NCI-H1694 treated with DMSO at 0.1 percent for 48 hours (cell line): ENCODE results near the gene PINK1.
"Not testable (repeated sequence)": the region's sequence is repeated elsewhere in the genome, so short reads cannot be mapped to it uniquely, and the experiment has no call there.

ENCODE experiments used
- DNase-seq: peaks from one replicate; lab custom pipeline; 2025; lab: John Stamatoyannopoulos, UW

Gene PINK1

DNA sequence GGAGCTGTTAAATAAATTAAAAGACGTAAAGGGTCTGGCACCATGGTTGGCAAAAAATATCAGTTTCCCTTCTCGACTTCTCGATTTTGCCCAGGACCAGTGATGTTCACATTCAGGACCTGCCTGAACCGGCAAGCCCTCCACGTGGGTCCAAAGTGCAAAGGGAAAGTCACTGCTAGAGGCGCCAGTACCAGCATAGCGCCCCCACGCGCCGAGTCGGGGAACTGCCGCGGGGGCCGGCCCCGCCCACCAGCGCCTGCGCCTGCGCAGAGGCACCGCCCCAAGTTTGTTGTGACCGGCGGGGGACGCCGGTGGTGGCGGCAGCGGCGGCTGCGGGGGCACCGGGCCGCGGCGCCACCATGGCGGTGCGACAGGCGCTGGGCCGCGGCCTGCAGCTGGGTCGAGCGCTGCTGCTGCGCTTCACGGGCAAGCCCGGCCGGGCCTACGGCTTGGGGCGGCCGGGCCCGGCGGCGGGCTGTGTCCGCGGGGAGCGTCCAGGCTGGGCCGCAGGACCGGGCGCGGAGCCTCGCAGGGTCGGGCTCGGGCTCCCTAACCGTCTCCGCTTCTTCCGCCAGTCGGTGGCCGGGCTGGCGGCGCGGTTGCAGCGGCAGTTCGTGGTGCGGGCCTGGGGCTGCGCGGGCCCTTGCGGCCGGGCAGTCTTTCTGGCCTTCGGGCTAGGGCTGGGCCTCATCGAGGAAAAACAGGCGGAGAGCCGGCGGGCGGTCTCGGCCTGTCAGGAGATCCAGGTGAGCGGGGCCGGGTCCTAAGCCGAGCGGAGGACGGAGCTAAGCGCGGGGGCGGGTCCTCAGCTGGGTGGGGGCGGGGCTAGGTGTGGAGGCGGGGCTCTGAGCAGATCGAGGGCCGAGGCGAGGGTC lies at the start of gene PINK1:
PINK1 (plus strand) TSS at position 269 of the 875 bp plus-strand sequence; CDS start at position 360, 91 bp downstream.
- DNase-seq = peak; percentile 55

DNA sequence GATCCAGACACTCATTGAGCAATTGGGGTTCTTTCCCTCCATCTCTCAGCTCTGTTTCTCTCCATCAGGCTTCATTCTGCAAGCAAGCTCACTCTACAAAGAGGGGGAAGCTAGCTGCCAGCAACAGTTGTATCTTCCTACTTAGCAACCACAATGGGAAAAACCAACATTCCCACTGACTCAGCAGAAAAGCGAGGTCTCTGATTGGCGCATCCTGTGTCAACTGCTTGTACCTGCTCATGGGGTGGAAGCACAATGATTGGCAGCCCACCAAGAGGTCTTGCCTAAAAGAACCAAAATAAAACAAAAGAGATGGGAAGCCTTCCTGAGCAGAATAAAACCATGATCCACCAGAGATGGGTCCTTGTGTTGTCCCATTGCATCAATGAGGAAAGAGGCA lies 48.4 kb upstream of the PINK1 start:
- no peak for DNase-seq

DNA sequence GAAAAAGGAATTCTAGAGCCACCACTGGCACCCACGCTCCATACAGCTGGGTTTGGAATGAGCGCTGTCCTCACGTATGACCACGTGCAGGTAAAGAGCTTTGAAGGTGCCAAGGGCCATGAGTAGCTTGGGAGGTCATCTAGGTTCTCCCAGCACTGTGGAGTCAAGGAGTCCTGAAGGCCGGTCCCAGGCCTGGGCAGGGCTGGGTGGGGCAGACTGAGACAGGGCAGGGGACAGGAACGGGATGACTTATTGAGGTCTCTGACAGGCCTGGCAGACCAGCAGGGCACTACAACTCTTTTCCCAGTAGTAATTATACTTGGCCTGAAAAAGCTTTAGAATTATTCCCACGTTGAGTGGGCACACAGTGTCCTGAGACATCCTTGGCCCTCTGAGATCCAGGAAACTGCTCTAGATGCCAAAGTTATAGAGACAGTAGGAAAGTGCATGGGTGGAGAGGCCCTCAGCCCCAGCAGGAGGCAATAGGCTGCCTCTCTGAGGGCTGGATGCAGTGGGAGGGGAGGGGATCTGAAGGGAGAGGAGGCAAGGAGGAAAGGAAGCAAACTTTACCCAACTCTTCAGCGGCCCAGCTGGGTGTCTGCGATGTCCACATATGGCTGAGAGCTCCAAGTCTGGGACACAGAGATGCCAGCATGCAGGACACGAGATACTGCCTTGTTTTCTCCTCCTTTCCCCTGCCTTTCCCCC lies 46.2 kb upstream of the PINK1 start:
- no peak for DNase-seq

DNA sequence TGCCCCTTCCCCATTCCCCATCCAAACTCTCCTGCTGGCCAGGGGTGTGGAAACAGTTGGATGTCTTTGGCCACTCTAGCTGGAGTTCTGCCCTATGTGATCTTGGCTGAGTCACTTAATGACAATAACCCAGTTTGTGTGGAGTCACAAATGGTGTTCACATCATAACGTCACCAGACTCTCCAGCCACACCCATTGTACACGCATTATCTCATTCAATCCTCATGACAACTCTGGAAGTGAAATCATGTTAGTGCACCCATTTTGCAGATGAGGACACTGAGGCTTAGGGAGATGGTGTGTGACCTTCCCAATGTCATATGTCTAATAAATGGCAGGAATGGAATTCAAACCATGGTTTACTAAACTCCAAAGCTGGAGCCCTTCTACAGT lies 45.6 kb upstream of the PINK1 start:
- no peak for DNase-seq

DNA sequence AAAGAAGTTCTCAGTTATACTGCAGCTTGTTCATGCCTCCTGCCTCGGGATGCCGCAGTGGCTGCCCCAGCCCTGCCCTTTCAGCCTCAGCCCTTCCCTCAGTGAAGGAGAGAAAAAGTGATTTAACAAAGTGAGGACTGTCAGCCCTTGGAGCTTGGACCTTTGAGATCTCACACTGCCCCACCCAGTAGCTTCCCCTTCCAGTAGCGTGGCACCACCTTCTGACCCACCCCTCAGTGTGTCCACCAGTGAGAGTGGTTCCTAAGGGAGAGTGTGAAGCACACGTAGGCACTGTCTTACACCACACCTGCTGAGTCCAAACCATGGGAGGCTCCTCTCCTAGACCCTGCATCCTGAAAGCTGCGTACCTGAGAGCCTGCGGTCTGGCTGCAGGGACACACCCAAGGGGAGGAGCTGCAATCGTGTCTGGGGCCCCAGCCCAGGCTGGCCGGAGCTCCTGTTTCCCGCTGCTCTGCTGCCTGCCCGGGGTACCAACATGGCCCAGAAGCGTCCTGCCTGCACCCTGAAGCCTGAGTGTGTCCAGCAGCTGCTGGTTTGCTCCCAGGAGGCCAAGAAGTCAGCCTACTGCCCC lies 44.5 kb upstream of the PINK1 start, which contains the start of gene CDA:
CDA (plus strand) TSS at position 464 of the 592 bp plus-strand sequence; CDS start at position 497, 33 bp downstream.
- no peak for DNase-seq

DNA sequence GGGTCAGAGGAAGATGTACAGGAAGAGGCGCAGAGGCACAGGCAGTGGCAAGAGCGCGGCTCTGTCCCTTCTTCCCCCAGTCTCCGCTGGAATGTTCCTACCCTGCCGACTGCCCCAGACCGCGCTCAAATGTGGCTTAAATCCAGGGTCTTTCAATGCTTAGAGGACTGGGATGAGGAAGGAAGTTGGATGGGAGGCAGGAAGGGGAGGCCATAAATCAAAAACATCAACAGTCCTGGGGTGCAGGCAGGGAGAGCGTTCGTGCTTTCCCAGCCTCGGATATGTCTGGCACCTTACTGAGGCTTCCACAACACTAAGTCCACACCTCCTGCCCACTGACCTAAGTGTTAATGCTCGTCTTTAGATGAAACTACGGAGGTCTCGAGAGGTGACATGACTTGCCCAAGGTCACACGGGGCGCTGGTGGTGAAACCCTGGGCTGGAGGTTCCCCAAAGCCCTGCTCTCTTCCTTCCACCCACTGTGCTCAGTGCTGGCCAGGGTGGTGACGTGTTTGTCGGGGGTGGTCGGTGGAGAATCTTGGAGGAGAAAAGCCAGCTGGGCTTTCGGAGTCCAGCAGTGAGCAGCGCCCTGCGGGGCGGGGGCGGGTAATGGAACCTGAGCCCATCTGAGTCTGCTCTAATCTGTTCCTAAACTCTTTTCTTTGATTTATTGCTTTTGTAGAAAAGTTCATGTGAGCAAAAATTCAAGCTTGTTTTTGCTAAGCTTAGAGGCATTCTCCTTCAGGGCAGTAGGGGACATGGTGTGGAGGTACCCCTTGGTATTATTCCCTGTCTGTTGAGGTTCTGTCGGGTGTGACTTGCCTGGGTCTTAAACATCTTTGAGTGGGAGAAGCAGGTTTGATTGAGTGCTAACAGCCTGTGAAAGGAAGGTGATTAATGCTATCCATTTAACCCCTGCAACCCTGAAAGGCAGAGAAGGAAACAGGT lies 43.7 kb upstream of the PINK1 start:
- no peak for DNase-seq

DNA sequence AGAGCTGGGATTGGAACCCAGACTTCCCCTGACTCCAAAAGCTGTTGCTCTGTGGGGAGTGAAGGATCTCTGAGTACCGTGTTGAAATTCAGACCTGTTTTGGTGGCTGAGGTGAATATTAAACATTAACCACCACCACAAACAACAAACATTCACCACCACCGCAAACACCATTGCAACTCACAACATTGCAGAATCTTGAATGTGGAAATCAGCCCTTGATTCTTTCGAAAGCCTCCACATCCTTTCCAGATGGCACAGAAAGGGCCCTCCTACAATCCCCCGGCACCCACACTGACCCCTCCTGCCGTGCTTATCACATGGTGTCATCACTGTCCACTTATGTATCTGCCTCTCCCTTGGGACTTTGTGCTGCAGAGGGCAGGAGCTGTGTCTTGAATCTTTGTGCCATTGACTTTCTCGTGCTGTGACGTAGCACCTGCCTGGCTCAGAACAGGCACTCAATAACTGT lies 42.9 kb upstream of the PINK1 start:
- DNase-seq = no peak

DNA sequence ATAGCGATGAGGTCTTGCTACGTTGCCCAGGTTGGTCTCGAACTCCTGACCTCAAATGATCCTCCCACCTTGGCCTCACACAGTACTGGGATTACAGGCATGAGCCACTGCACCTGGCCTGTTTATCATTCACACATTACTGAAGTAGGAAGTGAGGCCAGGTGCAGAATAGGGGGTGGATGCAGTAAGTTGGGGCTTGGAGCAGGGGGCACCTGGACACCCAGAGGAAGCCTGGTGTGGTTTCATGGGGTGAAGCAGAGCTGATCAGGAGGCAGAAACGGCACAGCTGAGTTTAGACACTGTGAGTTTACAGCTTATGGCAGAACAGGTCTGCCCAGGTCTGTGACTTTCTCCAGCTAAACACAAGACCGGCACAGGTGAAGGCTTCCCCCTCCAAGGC lies 39.5 kb upstream of the PINK1 start:
- no peak for DNase-seq

DNA sequence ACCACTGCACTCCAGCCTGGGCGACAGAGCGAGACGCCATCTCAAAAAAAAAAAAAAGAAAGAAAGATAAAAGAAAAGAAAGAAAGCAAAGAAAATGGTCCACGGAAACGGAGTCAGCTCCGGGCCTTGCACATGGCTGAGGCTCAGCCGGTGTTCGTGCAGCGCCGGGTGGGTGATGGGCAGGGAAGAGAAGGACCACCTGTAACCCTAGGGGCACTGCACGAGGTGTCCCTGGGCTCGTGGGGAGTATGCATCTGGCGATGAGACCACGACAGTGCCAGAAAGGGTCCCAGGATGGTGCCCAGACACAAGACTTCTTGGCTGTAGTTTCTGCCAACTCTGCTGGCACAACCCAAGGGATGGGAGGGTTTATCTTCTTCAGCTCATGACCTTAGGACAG lies 38.5 kb upstream of the PINK1 start:
- no peak for DNase-seq

DNA sequence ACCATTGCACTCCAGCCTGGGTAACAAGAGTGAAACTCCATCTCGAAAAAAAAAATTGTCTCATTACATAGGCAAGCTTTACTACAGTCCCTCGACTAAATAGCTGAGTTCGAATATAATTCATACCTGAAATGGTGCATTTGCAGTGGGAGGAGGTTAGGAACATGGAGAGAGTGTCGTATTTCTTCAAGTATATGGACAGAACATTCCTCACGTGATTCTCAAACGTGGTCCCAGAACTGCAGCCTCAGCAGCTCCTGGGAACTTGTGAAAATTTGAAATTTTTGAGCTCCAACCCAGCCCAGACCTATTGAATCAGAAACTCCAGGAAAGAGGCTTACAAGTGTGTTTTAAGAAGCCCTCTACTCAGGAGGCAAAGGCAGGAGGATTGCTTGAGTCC lies 37.2 kb upstream of the PINK1 start:
- DNase-seq = no peak

DNA sequence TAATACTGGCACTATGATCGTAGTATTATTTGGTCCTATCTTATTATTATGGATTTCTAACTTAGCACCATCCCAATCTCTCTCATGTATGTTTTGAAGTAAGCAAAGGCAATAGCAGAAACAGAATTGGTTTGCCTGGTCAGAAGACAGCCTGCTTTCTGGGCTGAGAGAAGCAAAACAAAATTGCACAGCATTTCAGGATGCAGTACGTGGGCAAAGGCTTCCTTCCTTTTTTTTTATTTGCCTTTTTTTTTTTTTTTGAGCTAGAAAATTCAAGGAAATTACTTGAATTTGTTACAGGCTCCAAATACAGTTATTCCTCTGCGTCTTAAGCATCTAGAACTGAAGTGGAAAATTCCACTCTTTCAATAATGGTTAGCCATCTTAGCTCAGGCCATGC lies 35.6 kb upstream of the PINK1 start:
- no peak for DNase-seq

DNA sequence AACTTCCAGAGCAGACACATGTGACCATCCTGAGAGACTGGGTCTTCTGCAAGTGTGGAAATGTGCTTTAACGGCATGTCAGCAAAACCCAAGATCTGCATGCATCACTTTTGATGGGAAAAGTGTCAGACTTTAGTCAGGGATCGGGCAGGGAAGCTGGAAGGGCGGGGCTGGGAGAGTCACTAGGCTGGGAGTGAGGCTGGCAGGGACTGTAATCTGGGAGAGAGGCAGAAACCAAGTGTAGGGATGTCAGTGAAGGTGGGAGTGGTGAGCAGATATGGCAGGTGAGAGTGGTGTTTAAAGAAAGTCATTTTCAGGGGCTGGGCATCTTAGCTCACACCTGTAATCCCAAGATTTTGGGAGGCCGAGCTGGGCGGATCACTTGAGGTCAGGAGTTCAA lies 33.1 kb upstream of the PINK1 start:
- DNase-seq = no peak

DNA sequence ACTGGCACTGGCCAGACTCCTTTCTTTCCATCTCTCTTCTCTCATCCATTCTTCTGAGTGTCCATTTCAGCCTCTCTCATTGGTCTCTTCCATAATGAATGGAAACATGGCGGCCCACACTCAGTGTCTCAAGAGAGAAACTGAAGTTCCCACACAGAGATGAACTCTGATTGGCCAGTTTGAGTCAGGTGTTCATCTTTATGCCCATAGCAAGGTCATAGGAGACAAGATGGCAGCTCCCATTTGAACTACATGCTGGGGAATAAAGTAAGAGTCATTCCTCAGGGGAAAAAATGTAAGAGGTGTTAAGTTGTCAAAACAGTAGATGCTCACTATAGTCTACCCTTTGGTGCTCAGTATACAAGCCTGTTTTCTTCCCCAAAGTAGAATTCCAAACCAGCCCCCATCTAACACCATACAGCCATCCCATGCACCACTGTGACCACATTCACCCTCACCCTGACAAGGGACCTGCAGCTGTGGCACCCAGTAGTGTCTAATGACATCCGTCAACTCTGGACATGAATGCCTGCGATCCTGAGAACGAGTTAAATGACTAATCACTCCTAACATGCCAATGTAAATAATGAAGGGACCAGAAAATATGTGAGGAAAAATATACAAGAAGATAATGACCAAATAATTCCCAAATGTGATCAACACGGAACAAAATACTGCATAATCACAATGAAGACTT lies 32.0 kb upstream of the PINK1 start:
- no peak for DNase-seq

DNA sequence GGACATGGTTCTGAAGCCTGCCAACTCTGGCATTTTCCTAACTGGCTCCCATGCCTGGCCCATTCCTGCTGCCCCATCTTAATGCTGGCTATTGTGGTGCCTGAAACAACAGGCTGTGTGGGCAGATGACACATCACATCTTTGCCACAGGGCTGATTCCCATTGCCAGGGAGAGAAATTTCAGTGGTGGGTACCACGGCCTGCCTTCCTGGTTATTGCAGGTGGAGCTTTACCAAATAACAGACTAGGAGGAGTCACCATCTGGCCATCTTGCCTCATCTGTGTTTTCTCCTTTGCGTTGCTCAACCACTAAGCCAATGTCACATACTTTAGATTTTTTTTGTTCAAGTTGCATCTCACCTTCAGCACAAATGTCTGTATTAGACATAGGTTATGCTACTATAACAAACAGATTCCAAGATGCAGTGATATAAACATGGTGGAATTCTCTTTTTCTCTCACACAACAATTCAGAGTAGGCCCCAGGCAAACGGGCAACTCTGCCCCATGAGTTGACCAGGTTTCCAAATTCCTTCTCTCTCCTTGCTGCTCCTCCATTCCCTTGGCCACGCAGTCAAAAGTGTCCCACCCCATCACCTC lies 30.3 kb upstream of the PINK1 start:
- no peak for DNase-seq

DNA sequence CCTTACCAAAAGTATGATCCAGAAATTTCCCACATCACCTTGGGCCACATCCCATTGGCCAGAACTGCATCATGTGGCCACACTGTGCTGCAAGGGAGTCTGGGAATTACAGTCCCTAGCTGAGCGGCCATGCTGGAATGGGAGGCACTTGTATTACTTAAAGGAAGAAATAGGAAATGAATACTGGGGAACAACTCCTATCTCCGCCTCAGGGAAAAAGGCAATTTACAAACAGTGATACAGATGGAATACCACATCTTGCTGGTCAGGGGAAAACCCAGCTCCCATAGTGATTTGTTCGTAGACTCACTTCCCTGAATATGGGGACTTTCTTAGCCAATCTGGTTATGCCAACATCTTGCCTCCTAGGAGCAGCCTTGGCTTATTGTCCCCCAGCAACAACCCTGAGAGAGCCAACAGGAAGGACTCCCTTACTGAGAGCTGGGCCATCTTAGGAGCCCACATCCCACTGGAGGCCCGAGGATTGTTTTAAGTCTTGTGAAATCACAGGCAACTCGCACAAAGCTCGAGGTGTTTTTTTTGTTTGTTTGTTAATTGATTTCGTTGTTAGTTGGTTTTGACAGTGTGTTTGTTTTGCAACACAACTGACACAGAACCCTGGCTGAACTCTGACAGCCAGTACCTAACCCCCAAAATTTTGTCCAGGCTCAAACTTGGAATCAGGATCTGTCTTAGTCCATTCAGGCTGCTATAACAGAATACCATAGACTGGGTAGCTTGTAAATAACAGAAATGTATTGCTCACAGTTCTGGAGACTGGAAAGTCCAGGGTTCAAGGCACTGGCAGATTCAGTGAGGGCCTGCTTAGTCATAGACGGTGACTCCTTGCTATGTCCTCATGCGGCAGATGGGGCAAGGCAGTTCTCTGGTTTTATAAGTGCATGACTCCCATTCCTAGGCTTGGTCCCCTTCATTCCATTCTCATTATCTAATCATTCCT lies 29.5 kb upstream of the PINK1 start:
- DNase-seq = no peak

DNA sequence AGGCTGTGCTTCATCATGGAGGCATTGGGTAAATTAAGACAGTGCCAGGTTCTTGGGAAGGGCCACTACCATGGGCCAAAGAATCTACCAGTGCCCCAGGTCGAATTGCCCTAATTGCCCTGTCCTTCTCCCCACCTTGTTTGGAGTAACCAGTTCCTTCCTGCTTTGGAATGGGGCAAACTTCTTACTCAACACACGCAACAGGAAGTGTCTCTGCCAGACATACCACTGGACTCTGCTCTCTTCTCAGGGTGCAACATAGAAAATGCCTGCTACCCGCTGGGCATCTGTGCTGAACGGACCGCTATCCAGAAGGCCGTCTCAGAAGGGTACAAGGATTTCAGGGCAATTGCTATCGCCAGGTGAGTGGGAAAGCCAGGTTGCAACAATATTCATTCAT lies 28.6 kb upstream of the PINK1 start:
- DNase-seq = no peak

DNA sequence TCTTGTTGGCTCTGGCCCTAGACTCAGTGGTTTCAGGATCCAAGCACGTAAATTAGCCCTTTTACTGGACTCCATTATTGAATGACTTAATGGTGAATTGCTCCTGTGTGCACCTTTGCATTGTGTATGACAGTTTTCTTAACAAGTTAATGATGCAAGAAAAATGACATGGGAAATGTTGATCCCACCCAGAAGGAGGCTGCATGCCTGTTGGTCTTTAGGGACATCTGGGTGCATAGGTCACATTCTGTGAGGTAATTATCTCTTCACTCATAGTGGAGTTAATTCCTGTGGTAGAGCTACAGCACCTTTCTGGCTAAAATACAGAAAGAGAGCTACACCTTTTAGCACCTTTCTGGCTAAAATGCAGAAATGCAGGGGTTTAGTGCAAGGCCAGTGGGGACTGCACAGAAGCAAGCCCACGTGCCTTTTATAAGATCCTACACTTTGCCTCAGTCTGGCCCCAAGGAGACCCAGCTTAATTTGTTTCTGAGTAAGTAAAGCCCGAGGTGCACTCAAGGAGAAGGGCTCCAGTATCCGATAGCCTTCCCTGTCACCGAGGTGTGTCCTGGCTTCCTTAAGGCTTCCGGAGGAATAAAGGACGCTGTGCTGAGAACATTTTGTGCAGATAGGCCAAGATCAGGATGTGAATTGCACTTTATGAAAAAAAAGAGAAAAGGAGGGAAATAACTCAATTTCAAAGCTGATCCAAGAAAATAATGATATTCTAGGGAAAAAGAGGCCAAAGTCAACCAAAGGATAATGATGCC lies 26.3 kb upstream of the PINK1 start:
- DNase-seq = not testable (repeated sequence)

DNA sequence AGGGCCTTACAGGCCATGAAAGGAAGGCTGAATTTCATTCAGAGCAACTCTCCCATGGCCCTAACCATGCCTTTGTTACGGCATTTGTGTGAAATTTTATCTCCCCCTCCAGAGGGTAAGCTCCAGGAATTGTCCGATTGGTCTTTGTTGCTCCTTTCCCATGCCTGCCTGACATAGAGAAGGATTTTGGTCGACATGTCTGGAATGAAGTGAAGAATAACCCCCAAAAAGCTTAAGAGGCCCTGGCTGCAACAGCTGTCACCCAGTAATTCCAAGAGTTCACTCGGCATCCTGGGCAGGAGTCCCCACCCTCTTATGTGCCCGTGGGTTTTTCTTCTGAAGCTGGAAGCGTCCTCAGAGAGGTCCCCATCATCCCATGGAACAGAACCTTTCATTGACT lies 23.7 kb upstream of the PINK1 start:
- no peak for DNase-seq

DNA sequence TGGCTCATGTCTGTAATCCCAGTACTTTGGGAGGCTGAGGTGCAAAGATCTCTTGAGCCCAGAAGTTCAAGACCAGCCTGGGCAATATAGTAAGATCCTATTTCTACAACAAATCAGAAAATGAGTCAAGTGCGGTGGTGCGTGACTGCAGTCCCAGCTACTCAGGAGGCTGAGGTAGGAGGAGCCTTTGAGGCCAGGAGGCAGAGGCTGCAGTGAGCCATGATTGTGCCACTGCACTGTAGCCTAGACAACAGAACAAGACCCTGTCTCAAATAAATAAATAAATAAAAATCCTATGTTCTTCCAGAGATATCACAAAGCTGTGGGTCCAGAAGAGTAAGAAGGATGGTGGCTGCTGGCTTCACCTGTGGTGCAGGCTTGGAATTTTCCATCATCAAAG lies 22.3 kb upstream of the PINK1 start:
- DNase-seq = no peak
